GM15510 (cell line): ENCODE data around the gene B4GAT1.

ENCODE experiments used
- POLR2A ChIP-seq: IDR thresholded peaks from 3 replicates; pipeline ENCODE4 v1.6.1; 2011; ENCODE audit warnings: borderline replicate concordance; ENCODE audit not compliant: insufficient read length; ENCODE audit errors: extremely low read depth

Gene B4GAT1

GRCh38 chr11:66317723-66318599 lies 29.5 kb downstream of the B4GAT1 start:
- no peak for TF ChIP-seq POLR2A

DNA sequence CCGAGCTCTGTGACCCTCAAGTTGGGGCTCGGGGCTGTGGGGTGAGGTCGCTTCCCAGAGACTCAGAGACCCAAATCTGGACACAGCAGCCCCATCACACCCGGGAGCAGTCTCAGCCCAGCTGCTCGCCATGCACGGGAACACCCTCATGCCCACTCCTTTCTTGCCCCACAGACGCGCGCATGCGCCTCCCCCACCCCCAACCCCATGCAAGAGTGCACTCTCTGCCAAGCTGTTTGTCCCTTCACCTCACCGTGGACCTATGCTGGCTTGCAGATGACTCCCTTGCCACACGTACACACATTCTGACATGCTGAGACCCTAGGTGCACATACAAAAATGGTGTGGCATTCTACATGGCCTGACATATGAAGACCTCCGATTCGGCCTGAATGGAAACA lies 30.1 kb downstream of the B4GAT1 start:
- TF ChIP-seq POLR2A, result no peak

GRCh38 chr11:66316849-66317251 lies 30.6 kb downstream of the B4GAT1 start, which contains the start of gene CD248:
TSS of gene CD248 (minus strand) at chr11:66317044. CDS start at chr11:66317027, 17 bp downstream.
- TF ChIP-seq POLR2A, result no peak

DNA sequence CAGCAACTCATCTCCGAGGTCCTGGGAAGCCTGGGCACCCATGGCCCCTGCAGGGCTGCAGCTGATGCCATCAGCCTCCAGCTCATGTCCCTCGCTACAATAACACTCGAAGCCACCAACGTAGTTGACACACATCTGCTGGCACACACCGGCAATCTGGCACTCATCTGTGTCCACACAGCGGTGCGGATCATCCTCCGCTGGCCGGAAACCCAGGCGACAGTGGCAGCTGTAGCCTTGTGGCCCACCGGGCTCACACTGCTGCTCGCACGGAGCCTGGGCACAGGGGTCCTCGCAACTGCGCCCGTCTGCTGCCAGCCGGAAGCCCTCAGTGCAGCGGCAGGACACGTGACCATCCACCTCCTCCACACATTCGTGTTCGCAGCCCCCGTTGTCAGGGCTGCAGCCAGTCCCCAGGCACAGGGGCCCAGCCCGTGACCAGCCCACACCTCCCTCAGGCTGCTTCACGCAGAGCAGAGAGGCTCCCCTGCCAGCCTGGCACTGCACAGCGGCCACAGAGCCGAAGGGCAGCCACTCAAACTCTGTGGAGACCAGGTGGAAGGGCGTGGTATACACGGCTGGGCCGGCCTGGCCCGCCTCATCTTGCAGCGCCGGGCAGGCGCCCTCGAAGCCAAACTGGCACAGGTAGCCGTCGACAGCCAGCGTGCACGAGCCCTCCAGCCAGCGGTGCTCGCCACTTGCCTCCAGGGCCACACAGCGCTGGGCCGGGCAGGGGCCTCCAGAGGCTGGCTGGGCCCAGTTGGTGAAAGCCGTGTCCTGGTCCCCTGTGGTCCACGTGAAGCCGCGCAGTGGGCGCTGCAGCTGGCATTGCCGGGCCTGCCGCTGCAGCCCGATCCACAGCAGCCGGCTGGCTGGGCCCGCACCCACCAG lies 31.3 kb downstream of the B4GAT1 start:
- no peak for TF ChIP-seq POLR2A

DNA sequence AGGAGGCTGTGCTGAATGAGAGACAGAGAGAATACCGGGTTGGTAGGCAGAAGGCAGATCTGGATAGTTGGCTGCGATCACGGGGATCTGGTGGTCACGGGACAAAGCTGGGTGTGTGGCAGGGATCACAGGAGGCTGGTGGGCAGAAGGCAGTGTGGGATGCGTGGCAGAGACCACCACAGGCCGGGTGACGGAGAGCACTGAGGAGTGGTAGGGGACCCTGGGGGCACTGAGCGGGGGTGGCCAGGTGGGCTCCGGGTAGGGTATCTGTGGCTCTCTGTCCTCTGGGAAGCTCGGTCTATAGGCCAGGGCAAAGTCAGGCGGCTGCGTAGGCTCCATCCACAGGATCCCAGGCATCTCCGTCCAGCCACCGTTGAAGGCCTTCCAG lies 31.9 kb downstream of the B4GAT1 start:
- no peak for TF ChIP-seq POLR2A

DNA sequence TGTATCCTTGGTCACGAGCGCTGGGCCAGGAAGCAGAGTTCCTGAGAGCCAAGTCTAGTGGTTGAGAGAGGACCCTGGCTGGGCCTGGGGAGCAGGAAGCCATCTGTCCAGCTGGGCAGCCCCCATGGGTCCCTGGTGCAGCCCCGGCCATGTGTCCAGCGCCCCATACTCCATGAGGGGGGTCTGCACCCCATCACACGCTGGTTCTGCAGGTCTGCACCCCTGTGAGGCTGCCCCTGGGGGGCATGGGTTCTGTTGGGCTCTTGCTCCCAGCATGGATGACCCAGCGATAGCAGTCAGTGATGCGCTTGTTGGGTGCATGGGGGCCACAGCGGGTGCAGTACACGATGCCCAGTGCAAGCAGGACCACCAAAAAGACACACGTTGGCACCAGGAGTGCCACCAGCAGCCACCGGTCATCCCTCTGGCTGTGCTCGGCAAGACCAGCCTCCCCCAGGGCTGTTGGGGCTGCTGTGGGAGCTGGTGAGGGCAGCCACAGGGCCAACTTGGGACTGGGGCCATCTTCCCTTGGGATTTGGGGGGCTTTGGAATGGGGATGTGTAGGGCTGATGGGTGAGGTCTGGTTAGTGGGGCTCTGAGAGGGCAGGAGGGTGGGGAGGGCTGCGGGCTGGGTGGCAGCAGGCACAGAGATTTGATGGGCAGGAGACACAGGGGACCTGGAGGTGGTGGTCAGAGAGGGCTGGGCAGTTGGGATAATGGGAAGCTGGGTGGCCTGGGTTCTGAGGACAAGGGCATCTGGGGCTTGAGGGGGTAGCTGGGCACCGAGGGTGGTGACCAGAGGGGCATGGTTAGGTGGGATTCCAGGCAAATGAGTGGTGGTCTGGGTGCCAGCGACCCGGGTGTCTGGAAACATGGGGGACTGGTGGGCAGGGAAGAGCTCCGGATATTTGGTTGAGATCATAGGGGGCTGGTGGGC lies 32.6 kb downstream of the B4GAT1 start:
- TF ChIP-seq POLR2A, result no peak

GRCh38 chr11:66314186-66314501 lies 33.3 kb downstream of the B4GAT1 start:
- TF ChIP-seq POLR2A, result no peak

DNA sequence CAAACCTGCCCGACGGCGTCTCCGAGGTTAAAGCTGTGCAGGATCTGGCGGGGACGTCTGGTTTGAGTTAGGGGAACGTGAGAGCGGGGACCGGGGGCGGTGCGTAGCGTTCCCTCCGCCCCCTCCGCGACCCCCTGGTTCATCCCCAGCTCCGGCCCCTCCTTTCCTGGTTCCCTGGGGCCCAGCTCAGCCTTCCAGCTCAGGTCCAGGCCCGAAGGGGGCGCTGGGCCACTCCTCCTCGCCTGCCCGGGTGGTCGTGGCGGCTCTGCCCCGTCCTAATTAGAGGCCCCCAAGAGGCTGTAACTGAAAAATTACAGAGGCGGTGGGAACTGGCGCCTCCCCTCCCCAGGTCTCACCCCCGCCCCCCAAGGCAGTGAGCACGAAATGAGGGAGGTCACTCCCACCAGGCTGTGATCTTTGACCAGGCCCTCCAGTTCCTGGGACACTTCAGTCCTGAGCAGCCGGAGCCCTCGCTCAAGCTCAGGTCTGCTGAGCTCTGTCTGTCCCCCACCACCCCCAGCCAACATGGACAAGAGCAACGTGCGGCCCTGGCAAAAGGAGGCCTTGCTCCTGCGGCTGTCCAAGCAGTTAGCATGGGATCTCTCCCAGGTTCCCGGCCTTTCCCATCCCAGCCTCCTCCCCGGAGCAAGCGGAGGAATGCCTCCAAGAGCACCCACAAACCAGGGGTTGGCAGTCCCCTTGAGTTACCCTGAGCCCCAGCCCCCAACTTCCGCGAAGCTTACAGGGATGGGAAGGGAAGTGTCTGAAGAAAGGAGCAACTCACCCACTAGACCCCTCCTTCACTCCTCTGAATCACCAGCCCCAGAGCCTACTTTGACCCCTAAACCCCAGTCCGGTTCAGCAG lies 33.9 kb downstream of the B4GAT1 start:
- TF ChIP-seq POLR2A, result no peak

DNA sequence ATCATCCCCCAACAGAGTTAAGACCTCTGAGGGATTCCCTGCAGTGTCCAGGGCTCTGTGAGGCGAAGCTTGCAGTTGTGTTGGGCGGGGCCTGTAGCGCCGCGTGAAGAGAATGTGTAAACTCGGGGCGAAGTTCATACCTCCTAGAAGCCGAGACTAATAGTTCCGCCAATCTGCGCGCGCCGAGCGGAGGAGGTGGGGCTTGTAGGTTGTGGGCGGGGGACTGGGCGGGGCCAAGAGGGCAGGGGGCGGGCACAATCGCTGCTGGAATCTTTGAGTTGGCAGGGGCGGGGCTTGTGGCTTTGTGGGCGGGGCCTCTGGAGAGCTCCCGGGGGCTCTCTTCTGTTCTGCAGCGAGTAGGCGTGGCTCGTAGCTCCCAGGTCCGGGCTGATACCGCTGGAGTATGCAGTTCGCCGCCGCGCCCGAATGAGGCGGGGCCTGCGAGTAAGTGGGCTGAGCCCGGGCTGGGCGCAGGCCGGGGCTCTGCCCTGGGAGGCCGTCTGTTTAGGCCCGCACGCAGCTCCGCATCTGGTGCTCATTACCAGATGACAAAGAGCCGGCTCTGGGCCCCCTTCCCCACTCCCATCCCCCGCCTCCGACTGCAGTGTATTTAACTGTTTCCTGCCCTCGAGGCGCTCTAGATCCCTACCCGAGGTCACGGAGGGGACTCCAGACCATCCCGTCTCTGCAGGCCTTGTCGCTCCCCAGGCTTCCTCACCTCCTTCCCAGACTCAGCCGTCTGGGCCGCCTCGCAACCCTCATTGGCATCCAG lies 34.7 kb downstream of the B4GAT1 start:
- TF ChIP-seq POLR2A, result no peak

DNA sequence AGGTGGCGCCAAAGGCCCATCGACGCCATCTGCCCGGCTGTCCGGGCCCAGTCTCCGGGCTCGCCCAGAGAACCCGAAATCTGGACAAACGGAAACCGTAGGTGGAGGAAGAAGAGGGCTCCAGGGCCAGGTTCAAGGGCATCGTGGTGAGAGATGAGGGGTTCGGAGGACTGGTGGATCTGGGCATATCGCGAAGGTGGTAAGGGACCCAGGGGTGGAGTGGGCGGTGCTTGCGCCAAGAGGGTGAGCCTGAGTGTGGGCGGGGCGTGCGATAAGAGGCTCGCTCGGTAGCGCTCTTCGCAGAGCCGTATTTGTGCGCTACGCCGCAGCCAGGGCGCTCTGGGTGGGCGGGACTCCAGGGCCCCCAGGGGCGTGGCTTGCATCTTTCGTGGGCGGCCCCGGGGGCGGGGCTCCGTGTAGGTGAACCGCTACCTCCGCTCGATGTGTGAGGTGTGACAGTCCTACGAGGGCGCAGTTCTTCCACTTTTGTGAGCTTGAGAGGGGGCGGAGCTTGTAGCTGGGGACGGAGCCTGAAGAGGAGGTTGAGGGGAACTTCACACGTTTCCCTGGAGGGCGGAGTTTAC lies 35.4 kb downstream of the B4GAT1 start:
- TF ChIP-seq POLR2A, result no peak

- TF ChIP-seq POLR2A, result no peak
These were observed 35.9 kb downstream of the B4GAT1 start for GRCh38 chr11:66311470-66311964.

DNA sequence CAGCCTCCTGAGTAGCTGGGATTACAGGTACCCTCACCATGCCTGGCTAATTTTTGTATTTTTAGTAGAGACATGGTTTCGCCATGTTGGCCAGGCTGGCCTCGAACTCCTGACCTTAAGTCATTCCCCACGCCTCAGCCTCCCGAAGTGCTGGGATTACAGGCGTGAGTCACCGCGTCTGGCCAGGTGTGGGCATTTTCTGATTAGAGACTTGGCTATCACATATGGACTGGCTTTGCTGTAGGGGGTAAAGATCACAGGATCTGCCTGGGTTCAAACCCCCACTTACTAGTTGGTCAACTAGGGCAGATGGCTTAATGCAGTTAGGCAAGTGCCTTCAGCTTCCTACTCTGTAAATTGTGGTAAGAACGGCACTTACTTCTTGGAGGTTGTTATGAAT lies 37.1 kb downstream of the B4GAT1 start:
- TF ChIP-seq POLR2A, result no peak
